DMS 273 (cell line): Measurements from ENCODE around the gene PHACTR4.

Experiments
- DNase-seq: peaks from one replicate; lab custom pipeline; 2025; ENCODE audit not compliant: unreplicated experiment; lab: John Stamatoyannopoulos, UW

PHACTR4 gene

DNA sequence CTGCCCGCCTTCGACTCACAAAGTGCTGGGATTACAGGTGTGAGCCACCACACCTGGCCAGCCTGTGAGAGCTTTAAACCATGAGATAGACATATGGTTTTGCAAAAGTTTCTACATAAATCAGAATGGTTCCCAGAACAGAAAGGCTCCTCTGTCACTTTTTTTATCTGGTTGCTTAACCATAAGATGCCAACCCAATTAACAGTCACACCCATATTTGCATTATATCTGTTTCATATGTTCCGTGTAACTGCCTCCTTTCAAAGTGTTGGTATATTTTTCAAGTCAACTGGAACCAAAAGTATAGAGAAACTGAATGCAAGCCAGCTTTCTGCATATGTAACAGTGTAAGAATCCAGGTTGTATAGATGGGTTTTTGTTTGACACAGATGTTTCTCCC, 112.6 kb downstream of the PHACTR4 start:
- no peak for DNase-seq

DNA sequence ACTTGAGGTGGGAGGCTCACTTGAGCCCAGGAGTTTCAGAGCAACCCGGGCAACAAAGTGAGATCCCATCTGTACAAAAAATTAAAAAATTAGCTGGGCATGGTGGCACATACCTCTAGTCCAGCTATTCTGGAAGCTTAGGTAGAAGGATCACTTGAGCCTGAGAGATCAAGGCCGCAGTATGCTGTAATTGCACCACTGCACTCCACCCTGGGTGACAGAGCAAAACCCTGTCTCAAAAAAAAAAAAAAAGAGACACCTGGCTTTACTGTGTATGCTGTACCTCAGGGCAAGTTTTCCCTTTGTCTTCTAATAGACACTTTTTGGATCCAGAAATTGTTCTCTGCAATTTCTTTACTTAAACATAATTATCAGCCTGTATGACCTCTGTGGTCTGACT, 113.2 kb downstream of the PHACTR4 start:
- no peak for DNase-seq

GRCh38 chr1:28494737-28495136, 125.2 kb downstream of the PHACTR4 start:
- DNase-seq = no peak

- no peak for DNase-seq
These were observed 130.0 kb downstream of the PHACTR4 start for GRCh38 chr1:28499553-28499952.

GRCh38 chr1:28501925-28502324, 132.4 kb downstream of the PHACTR4 start:
- peak; percentile 31 for DNase-seq

- no peak for DNase-seq
These were observed 133.6 kb downstream of the PHACTR4 start for GRCh38 chr1:28503117-28503516.

GRCh38 chr1:28505406-28506187, 136.1 kb downstream of the PHACTR4 start, which contains the start of gene RCC1:
Gene RCC1, plus strand, starts transcription at chr1:28506043. Its CDS starts 23,824 bp downstream, at chr1:28529867.
- DNase-seq = peak; percentile 99

DNA sequence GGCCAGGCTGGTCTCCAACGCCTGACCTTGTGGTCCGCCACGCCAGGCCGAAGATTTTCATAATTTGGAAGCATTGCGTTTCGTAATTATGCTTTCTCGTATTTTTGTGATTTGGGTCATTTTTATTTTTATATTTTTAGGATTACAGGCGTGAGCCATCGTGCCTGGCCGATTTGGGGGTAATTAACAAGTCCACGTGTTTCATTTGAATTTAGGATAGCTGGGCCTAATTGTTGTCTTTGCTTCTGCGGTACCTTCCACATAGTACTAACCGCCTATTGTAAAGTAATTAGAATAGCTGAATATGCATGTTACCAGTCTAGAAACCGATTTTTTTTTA, 137.3 kb downstream of the PHACTR4 start:
- peak; percentile 50 for DNase-seq

- DNase-seq = peak; percentile 50
These were observed 137.7 kb downstream of the PHACTR4 start for GRCh38 chr1:28507247-28507645.

GRCh38 chr1:28507646-28508434, 138.3 kb downstream of the PHACTR4 start:
- peak; percentile 39 for DNase-seq

DNA sequence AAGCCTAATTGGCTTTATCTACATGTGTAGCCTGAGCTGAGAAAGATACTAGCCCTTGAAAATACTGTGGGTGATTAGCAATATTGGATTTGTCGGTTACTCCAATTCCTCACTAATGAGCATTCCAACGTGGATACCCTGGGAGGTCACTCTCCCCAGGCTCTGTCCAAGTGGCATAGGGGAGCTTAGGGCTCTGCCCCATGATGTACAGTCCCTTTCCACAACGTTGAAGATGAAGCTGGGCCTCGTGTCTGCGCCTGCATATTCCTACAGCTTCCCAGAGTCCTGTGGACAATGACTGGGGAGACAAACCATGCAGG, 138.9 kb downstream of the PHACTR4 start:
- peak; percentile 48 for DNase-seq

- DNase-seq = no peak
These were observed 140.2 kb downstream of the PHACTR4 start for GRCh38 chr1:28509705-28510272.

GRCh38 chr1:28510273-28510969, 140.9 kb downstream of the PHACTR4 start:
- peak; percentile 93 for DNase-seq

DNA sequence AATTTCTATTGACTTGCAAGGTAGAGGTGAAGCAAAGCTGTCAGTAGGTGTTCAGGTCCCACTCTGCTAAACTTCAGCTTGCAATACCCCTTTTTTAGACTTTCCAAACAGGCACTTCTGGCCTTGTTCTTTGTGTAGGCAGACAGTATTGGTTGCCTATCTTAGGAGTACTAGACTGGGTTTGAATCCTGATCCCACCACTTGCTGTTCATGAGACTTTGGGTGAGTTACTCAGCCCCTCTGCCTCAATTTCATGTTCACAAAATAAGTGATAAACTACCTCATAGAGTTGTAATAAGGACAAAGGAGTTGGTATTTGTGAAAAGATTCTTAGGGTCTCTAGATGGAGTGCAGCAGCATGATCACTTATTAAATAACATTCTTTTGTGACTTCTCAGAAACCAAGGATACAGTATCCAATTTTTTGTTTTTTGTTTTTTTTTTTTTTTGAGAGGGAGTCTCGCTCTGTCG, 141.5 kb downstream of the PHACTR4 start:
- peak; percentile 93 for DNase-seq

GRCh38 chr1:28512058-28512611, 142.6 kb downstream of the PHACTR4 start:
- DNase-seq = peak; percentile 74

- peak; percentile 84 for DNase-seq
These were observed 144.9 kb downstream of the PHACTR4 start for GRCh38 chr1:28514445-28514933.

- DNase-seq = peak; percentile 61
These were observed 147.0 kb downstream of the PHACTR4 start for GRCh38 chr1:28516518-28516956.

DNA sequence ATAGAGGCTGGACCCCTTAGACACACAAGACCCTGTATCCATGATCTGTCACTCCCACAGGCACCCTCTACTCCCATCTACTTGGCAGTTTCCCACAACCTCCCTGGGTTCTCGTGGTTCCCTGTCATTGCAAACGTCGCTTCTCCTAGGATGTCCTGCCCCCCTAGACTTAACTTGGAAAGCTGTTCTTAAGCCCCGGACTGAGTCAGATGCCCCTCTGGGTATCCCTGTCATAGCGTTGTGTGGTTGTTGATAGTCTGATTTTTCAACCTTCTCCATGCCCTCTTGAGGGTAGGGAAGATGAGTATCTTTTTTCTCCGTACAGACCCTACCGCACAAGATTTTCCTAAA, 148.1 kb downstream of the PHACTR4 start:
- no peak for DNase-seq

- peak; percentile 97 for DNase-seq
These were observed 148.6 kb downstream of the PHACTR4 start for GRCh38 chr1:28518000-28518744.

GRCh38 chr1:28518745-28519341, 149.3 kb downstream of the PHACTR4 start:
- DNase-seq = peak; percentile 74
